K562 (cell line): ENCODE data around the gene MRPL40. TPM values are rescaled to one million over a fixed set of nuclear protein-coding genes. Genes with fewer than 3 reads are reported as not detected.
A peak's percentile ranks its signal among the peaks of the same experiment; 100 is the strongest.

Experiments used
- ATAC-seq: fragments of 200-7000 bp; cut with Tn5 transposase; 3 replicates; pipeline ENCODE4 v1.9.1; 2020; ENCODE audit warnings: moderate library complexity
- BruUV-seq: library from RNA; stranded (reverse); fragments of 400-500 nt; replicated peaks from 2 replicates; lab custom pipeline; 2021; lab: Mats Ljungman, UMichigan
- CTCF ChIA-PET: fragments of 300-600 bp; formaldehyde crosslinking; extraction: SDS; loops from one replicate; lab custom pipeline; 2021; ENCODE audit warnings: low intra/inter-chr PET ratio; lab: Yijun Ruan, JAX
- POLR2A ChIA-PET: fragments of 300-600, 350-650 bp; sonication (Branson Sonifier 250); formaldehyde crosslinking; extraction: SDS; loops from one replicate; lab custom pipeline; 2021; ENCODE audit warnings: antibody characterized with exemption, inconsistent platforms; lab: Yijun Ruan, JAX
- DNase-seq, 4 experiments: peaks; one replicate each; pipeline versions ENCODE4 v3.0.0 to v3.0.0-alpha.2; 2011 to 2018; ENCODE audit warnings: low spot score in 3 of 4, mixed read lengths in 3 of 4; ENCODE audit errors: extremely low read depth in 1 of 4
- FAIRE-seq: peaks from 2 replicates; lab custom pipeline; 2011; peaks lifted over from hg19 to GRCh38; lab: Jason Lieb, UNC
- H2AFZ ChIP-seq: 2 replicates; pipeline ENCODE4 v1.6.0; 2011; ENCODE audit warnings: low read depth, low read length, control low read depth, inconsistent platforms
- H3K27ac ChIP-seq: fragments of 200-600 bp; 3 replicates; pipeline ENCODE4 v1.8.0; 2011; ENCODE audit warnings: low read depth, mild to moderate bottlenecking, control low read depth, inconsistent platforms, low read length, moderate library complexity, mixed read lengths; ENCODE audit errors: extremely low read depth
- H3K27me3 ChIP-seq, 2 experiments: fragments of 300-600 bp in 1 of 2; 2 replicates in 1 of 2; 3 replicates in 1 of 2; pipeline versions ENCODE4 v1.6.0 to v1.8.0; 2011; ENCODE audit warnings: inconsistent platforms in 2 of 2, low read length in 2 of 2, mild to moderate bottlenecking in 1 of 2, mixed read lengths in 1 of 2, moderate library complexity in 1 of 2; ENCODE audit not compliant: control insufficient read depth in 2 of 2, insufficient read depth in 2 of 2
- H3K36me3 ChIP-seq: fragments of 300-600 bp; 3 replicates; pipeline ENCODE4 v1.8.0; 2011; ENCODE audit warnings: mild to moderate bottlenecking, low read length, inconsistent platforms; ENCODE audit not compliant: control insufficient read depth, insufficient read depth
- H3K4me1 ChIP-seq, 2 experiments: fragments of 200-600 bp in 1 of 2; replicated peaks in 1 of 2; 2 replicates in 1 of 2; 3 replicates in 1 of 2; pipeline versions ENCODE4 v1.5.1 to v1.8.0; 2011; ENCODE audit warnings: inconsistent platforms in 2 of 2, low read length in 2 of 2, mild to moderate bottlenecking in 1 of 2, mixed read lengths in 1 of 2, moderate library complexity in 1 of 2; ENCODE audit not compliant: control insufficient read depth in 2 of 2, insufficient read depth in 2 of 2
- H3K4me2 ChIP-seq: 2 replicates; pipeline ENCODE4 v1.6.1; 2011; ENCODE audit warnings: low read length, control low read depth, inconsistent platforms, mixed read lengths; ENCODE audit not compliant: insufficient read depth
- H3K4me3 ChIP-seq: fragments of 200-600 bp; sonication (generic), shearing (Covaris generic); 2 replicates; pipeline ENCODE4 v1.5.1; 2016; ENCODE audit warnings: control low read depth, inconsistent platforms
- H3K79me2 ChIP-seq: fragments of 200-600 bp; 3 replicates; pipeline ENCODE4 v1.8.0; 2011; ENCODE audit warnings: low read length, inconsistent platforms; ENCODE audit not compliant: control insufficient read depth, insufficient read depth
- H3K9ac ChIP-seq, 2 experiments: 2 replicates each; pipeline versions ENCODE4 v1.6.0 to v1.6.1; 2011; ENCODE audit warnings: low read depth in 2 of 2, low read length in 2 of 2, control low read depth in 1 of 2, inconsistent platforms in 1 of 2, mild to moderate bottlenecking in 1 of 2, mixed read lengths in 1 of 2; ENCODE audit not compliant: insufficient read depth in 1 of 2
- H3K9me1 ChIP-seq: one replicate; pipeline ENCODE4 v1.6.0; 2011; ENCODE audit warnings: inconsistent platforms, mild to moderate bottlenecking, low read length, moderate library complexity; ENCODE audit not compliant: control insufficient read depth, insufficient read depth
- H3K9me3 ChIP-seq: replicated peaks from 2 replicates; pipeline ENCODE4 v1.5.1; 2011; ENCODE audit warnings: low read depth, low read length, inconsistent platforms; ENCODE audit not compliant: control insufficient read depth, insufficient read depth
- H4K20me1 ChIP-seq: replicated peaks from 2 replicates; pipeline ENCODE4 v1.6.1; 2011; ENCODE audit warnings: low read length, inconsistent platforms, mixed read lengths; ENCODE audit not compliant: control insufficient read depth, insufficient read depth
- CBFA2T2 ChIP-seq: fragments of 450-650 bp; conservative IDR thresholded peaks from 2 replicates; pipeline ENCODE4 v1.6.1; 2017; ENCODE audit warnings: mild to moderate bottlenecking
- CHD2 ChIP-seq: IDR thresholded peaks from 2 replicates; pipeline ENCODE4 v1.6.1; 2011; ENCODE audit warnings: low read depth, low read length
- ETS1 ChIP-seq: conservative IDR thresholded peaks from 2 replicates; pipeline ENCODE4 v1.6.1; 2011; ENCODE audit warnings: low read depth, mild to moderate bottlenecking, low read length; ENCODE audit not compliant: control insufficient read depth
- FOXK1 ChIP-seq: sonication (generic); formaldehyde crosslinking; IDR thresholded peaks from 2 replicates; pipeline ENCODE4 v1.8.0; 2022; ENCODE audit warnings: missing genetic modification reagents, mild to moderate bottlenecking, borderline replicate concordance
- KLF13 ChIP-seq: fragments of 450-650 bp; IDR thresholded peaks from 2 replicates; pipeline ENCODE4 v1.6.1; 2016; ENCODE audit warnings: missing genetic modification characterization, low read depth, mild to moderate bottlenecking, missing compliant biosample characterization, moderate library complexity, borderline replicate concordance
- NFYB ChIP-seq: IDR thresholded peaks from 2 replicates; pipeline ENCODE4 v1.6.1; 2011; ENCODE audit warnings: mild to moderate bottlenecking, moderate library complexity; ENCODE audit not compliant: insufficient read length; ENCODE audit errors: extremely low read depth
- SNRNP70 ChIP-seq: fragments of 200-400 bp; formaldehyde crosslinking; optimal IDR thresholded peaks from 2 replicates; pipeline ENCODE3; 2017; ENCODE audit warnings: low read depth, low read length
- SRSF3 ChIP-seq: fragments of 200-400 bp; formaldehyde crosslinking; IDR thresholded peaks from 2 replicates; pipeline ENCODE4 v1.6.1; 2016; ENCODE audit warnings: mild to moderate bottlenecking, low read length, moderate library complexity; ENCODE audit not compliant: insufficient read depth
- U2AF2 ChIP-seq: fragments of 200-400 bp; formaldehyde crosslinking; optimal IDR thresholded peaks from 2 replicates; pipeline ENCODE3; 2017; ENCODE audit warnings: low read depth, mild to moderate bottlenecking, low read length
- WHSC1 ChIP-seq: IDR thresholded peaks from one replicate; pipeline ENCODE4 v1.6.1; 2012; ENCODE audit warnings: low read length, control low read depth, inconsistent platforms
- ZFPM2 ChIP-seq: fragments of 250-450 bp; sonication (Bioruptor Pico); IDR thresholded peaks from 2 replicates; pipeline ENCODE4 v1.5.1; 2022; ENCODE audit warnings: mild to moderate bottlenecking
- ZNF3 ChIP-seq: fragments of 250-450 bp; sonication (Bioruptor Pico); IDR thresholded peaks from 2 replicates; pipeline ENCODE4 v1.5.0; 2021; ENCODE audit warnings: mild to moderate bottlenecking, moderate library complexity
- WGBS: fragments of 100-300 bp; shearing (Covaris generic); methylation state at CpG from one replicate; pipeline ENCODE4 v1.1.6; 2016; ENCODE audit warnings: low coverage, mixed read lengths; ENCODE audit not compliant: insufficient coverage; ENCODE audit errors: missing lambda C conversion rate; 5-methylcytosine and 5-hydroxymethylcytosine counted together
- in situ Hi-C: fragments of 300-500 bp; cut with MboI; formaldehyde crosslinking; loops from 4 replicates; pipeline ENCODE4 v1.15.0; 2018; ENCODE audit warnings: inconsistent platforms, mixed read lengths
- intact Hi-C: fragments of 100-400 bp; cut with micrococcal nuclease; formaldehyde crosslinking; loops from 2 replicates; pipeline ENCODE4 v1.14.2; 2022
- polyA plus RNA-seq, 8 experiments: library from polyadenylated mRNA; depleted of rRNA in 4 of 8; stranded (reverse) in 5 of 8; unstranded in 3 of 8; fragments of >200 nt; fragmentation: Nextera tagmentation in 2 of 8; fragmentation: Illumina TruSeq in 1 of 8; extraction: Ambion mirVana in 2 of 8; extraction: Trizol in 1 of 8; gene quantifications; 2 replicates each; pipeline versions ENCODE4 v1.2.1 to v1.2.3, GENCODE V29; 2011 to 2014; ENCODE audit warnings: inconsistent platforms in 1 of 8, missing spikeins in 1 of 8
- total RNA-seq, 7 experiments: library from RNA; depleted of rRNA in 6 of 7; stranded (reverse); fragments of >200 nt in 6 of 7; fragmentation: Illumina TruSeq in 2 of 7; extraction: Trizol in 2 of 7; gene quantifications; 2 replicates each; pipeline versions ENCODE4 v1.2.1 to v1.2.3, GENCODE V29; 2011 to 2021; ENCODE audit warnings: low replicate concordance in 1 of 7
- TF ChIP-seq, protein P1 (sequence below), 2 experiments: fragments of 450-650 bp in 1 of 2; sonication (generic) in 1 of 2; formaldehyde crosslinking in 1 of 2; IDR thresholded peaks; 2 replicates each; pipeline versions ENCODE4 v1.7.1 to v1.9.0; 2016 to 2022; ENCODE audit warnings: inconsistent platforms in 1 of 2, mild to moderate bottlenecking in 1 of 2, missing genetic modification reagents in 1 of 2

MRPL40 gene
- total and polyA plus RNA-seq, 9 of the 15 experiments (the other 6 are each of a cell fraction or from before 2014, with no cell fraction given), result 132 to 652 (median 208) TPM

DNA sequence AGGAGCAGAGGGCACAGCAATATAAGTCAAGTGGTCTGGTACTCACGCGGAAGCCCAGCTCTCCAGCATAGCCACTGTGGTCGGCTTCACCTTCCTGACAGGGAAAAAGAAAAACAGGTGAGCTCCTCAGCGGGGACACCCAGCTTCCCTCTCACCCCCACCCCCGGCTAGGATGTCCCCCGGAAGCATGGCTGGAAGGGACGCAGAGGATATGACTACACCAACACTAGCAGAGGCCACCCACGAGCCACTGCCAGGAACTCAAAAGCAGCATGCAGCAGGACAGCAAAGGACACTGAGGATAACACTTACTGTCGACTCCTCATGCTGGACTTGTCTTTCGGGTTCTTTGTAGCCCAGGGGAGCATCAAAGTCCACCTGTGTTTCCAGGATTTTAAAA lies 24.2 kb downstream of the MRPL40 start:
- no peak overlapping the region for H3K4me3 ChIP-seq
- intact Hi-C loops (no loop called here), in situ Hi-C loops (no loop called here)
- no TSS peak for BruUV-seq
- no peak overlapping the region for H3K9ac ChIP-seq
- WGBS, result 94% methylated on average over 10 of the region's 10 CpGs
- ATAC-seq (no peak), DNase-seq (no peak), FAIRE-seq (no peak)
- ChIA-PET POLR2A (interaction anchor here (0.6 to 7.8 kb wide), 11 partner anchors 9 to 1603 kb away, joined by 3 to 131 read pairs (median 4); partner anchors contain the start of genes C22orf39 and HIRA), CTCF (no interaction called here)
- H2AFZ ChIP-seq, result no peak overlapping the region
- H3K27ac ChIP-seq, result no peak overlapping the region
- H3K4me1 ChIP-seq, result no peaks in the 10 kb centered on the region
- no peak overlapping the region for H3K4me2 ChIP-seq
- H3K9me3 ChIP-seq, result no peaks in the 10 kb centered on the region
- 0 out of 2 replicates have a peak, but pooled peaks cover 3% of the 10 kb centered on the region for H4K20me1 ChIP-seq
- H3K79me2 ChIP-seq, result no peaks in the 10 kb centered on the region
- no peaks in the 10 kb centered on the region for H3K9me1 ChIP-seq
- H3K36me3 ChIP-seq, result peaks cover 96% of the 10 kb centered on the region
- H3K27me3 ChIP-seq, result no peaks in the 10 kb centered on the region
- TF ChIP-seq, protein P1, sequence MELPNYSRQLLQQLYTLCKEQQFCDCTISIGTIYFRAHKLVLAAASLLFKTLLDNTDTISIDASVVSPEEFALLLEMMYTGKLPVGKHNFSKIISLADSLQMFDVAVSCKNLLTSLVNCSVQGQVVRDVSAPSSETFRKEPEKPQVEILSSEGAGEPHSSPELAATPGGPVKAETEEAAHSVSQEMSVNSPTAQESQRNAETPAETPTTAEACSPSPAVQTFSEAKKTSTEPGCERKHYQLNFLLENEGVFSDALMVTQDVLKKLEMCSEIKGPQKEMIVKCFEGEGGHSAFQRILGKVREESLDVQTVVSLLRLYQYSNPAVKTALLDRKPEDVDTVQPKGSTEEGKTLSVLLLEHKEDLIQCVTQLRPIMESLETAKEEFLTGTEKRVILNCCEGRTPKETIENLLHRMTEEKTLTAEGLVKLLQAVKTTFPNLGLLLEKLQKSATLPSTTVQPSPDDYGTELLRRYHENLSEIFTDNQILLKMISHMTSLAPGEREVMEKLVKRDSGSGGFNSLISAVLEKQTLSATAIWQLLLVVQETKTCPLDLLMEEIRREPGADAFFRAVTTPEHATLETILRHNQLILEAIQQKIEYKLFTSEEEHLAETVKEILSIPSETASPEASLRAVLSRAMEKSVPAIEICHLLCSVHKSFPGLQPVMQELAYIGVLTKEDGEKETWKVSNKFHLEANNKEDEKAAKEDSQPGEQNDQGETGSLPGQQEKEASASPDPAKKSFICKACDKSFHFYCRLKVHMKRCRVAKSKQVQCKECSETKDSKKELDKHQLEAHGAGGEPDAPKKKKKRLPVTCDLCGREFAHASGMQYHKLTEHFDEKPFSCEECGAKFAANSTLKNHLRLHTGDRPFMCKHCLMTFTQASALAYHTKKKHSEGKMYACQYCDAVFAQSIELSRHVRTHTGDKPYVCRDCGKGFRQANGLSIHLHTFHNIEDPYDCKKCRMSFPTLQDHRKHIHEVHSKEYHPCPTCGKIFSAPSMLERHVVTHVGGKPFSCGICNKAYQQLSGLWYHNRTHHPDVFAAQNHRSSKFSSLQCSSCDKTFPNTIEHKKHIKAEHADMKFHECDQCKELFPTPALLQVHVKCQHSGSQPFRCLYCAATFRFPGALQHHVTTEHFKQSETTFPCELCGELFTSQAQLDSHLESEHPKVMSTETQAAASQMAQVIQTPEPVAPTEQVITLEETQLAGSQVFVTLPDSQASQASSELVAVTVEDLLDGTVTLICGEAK (IDR thresholded peaks at IDR 0.05), result no peak
- TF ChIP-seq, protein P1 (CRISPR knock-in tag; IDR thresholded peaks at IDR 0.05), result 0 out of 2 replicates have a peak, but pooled peaks have one; percentile 30
- TF ChIP-seq CBFA2T2 (no peak), ZNF3 (CRISPR knock-in tag) (no peak), WHSC1 (no peak), ZFPM2 (CRISPR knock-in tag) (0 out of 2 replicates have a peak, but pooled peaks have one; percentile 32), KLF13 (peak; percentile 38; the same call in 1 of the 2 replicates), CHD2 (no peak), U2AF2 (no peak), FOXK1 (no peak), SNRNP70 (peak; percentile 66), SRSF3 (no peak), ETS1 (no peak), NFYB (no peak)
